ENCODE data around the gene MAP3K5. TPM values are rescaled to one million over a fixed set of nuclear protein-coding genes. Genes with fewer than 3 reads are reported as not detected.
A peak's percentile ranks its signal among the peaks of the same experiment; 100 is the strongest.

Gene MAP3K5
- polyA plus RNA-seq, 3 donors, result 9.6 to 12.0 (median 11.1) TPM

- no peak overlapping the region for H3K4me3 Mint-ChIP-seq
- H3K36me3 ChIP-seq (replicated peaks in 1 of 2; ENCODE audit: control insufficient read depth in 1 of 2, insufficient read depth in 2 of 2, low read length in 2 of 2), result peaks cover 44 to 75% of the 10 kb centered on the region in 2 donors
- H3K36me3 Mint-ChIP-seq, result peaks cover 51 to 54% of the 10 kb centered on the region in 2 donors
- peak overlapping the region in 1 of 7 donors; percentile 39 for H3K27ac Mint-ChIP-seq
- no peak overlapping the region for H2AFZ ChIP-seq (ENCODE audit: insufficient read depth, low read depth, low read length, poor library complexity, severe bottlenecking)
- peaks cover 5% of the 10 kb centered on the region for H4K20me1 ChIP-seq (ENCODE audit: insufficient read depth, low read length)
- TF ChIP-seq, protein P1, sequence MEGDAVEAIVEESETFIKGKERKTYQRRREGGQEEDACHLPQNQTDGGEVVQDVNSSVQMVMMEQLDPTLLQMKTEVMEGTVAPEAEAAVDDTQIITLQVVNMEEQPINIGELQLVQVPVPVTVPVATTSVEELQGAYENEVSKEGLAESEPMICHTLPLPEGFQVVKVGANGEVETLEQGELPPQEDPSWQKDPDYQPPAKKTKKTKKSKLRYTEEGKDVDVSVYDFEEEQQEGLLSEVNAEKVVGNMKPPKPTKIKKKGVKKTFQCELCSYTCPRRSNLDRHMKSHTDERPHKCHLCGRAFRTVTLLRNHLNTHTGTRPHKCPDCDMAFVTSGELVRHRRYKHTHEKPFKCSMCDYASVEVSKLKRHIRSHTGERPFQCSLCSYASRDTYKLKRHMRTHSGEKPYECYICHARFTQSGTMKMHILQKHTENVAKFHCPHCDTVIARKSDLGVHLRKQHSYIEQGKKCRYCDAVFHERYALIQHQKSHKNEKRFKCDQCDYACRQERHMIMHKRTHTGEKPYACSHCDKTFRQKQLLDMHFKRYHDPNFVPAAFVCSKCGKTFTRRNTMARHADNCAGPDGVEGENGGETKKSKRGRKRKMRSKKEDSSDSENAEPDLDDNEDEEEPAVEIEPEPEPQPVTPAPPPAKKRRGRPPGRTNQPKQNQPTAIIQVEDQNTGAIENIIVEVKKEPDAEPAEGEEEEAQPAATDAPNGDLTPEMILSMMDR (IDR thresholded peaks at IDR 0.05), result no peak
- no peaks in the 10 kb centered on the region for H3K9me3 ChIP-seq (replicated peaks in 1 of 2; ENCODE audit: control insufficient read depth in 1 of 2, insufficient read depth in 1 of 2, low read length in 2 of 2)
- H3K4me1 Mint-ChIP-seq, result no peaks in the 10 kb centered on the region
- no peak overlapping the region for H3K4me2 ChIP-seq (replicated peaks; ENCODE audit: extremely low read depth, low read length, poor library complexity, severe bottlenecking)
- intact Hi-C loops (cut with micrococcal nuclease), result no loop called here
- H3K4me3 ChIP-seq (replicated peaks in 1 of 3; ENCODE audit: low read depth in 2 of 3, low read length in 3 of 3), result no peak overlapping the region
- 91% methylated on average over 3 of the region's 4 CpGs for WGBS (ENCODE audit: insufficient coverage)
- DNase-seq, result no peak
- no peaks in the 10 kb centered on the region for H3K27me3 ChIP-seq (ENCODE audit: control insufficient read depth in 2 of 2, insufficient read depth in 2 of 2, low read length in 2 of 2)
- no peaks in the 10 kb centered on the region for H3K9me3 Mint-ChIP-seq
- H3K4me1 ChIP-seq (ENCODE audit: control insufficient read depth in 1 of 2, insufficient read depth in 2 of 2, low read length in 2 of 2), result no peaks in the 10 kb centered on the region
- no peak overlapping the region for H3K27ac ChIP-seq (ENCODE audit: low read depth in 1 of 2, low read length in 2 of 2)
- H3K79me2 ChIP-seq (ENCODE audit: insufficient read depth, low read length), result no peaks in the 10 kb centered on the region
- H3K9ac ChIP-seq (ENCODE audit: insufficient read depth, low read length, poor library complexity, severe bottlenecking), result no peak overlapping the region
- H3K27me3 Mint-ChIP-seq (ENCODE audit: low read depth in 3 of 3), result no peaks in the 10 kb centered on the region
Observed at GRCh38 chr6:136657666-136658065, 134.6 kb downstream of the MAP3K5 start.

- no CpG with 5 or more reads among the region's 1 CpG for WGBS (ENCODE audit: insufficient coverage)
- TF ChIP-seq, protein P1 (IDR thresholded peaks at IDR 0.05), result no peak
- Histone ChIP-seq H3K79me2 (ENCODE audit: insufficient read depth, low read length) (no peaks in the 10 kb centered on the region), H2AFZ (ENCODE audit: insufficient read depth, low read depth, low read length, poor library complexity, severe bottlenecking) (no peak overlapping the region), H3K27me3 (ENCODE audit: control insufficient read depth in 2 of 2, insufficient read depth in 2 of 2, low read length in 2 of 2) (no peaks in the 10 kb centered on the region), H4K20me1 (ENCODE audit: insufficient read depth, low read length) (peaks cover 5% of the 10 kb centered on the region), H3K4me2 (replicated peaks; ENCODE audit: extremely low read depth, low read length, poor library complexity, severe bottlenecking) (no peak overlapping the region), H3K36me3 (replicated peaks in 1 of 2; ENCODE audit: control insufficient read depth in 1 of 2, insufficient read depth in 2 of 2, low read length in 2 of 2) (peaks cover 58 to 86% of the 10 kb centered on the region in 2 donors), H3K27ac (ENCODE audit: low read depth in 1 of 2, low read length in 2 of 2) (no peak overlapping the region), H3K4me3 (replicated peaks in 1 of 3; ENCODE audit: low read depth in 2 of 3, low read length in 3 of 3) (no peak overlapping the region), H3K9me3 (replicated peaks in 1 of 2; ENCODE audit: control insufficient read depth in 1 of 2, insufficient read depth in 1 of 2, low read length in 2 of 2) (no peaks in the 10 kb centered on the region), H3K4me1 (ENCODE audit: control insufficient read depth in 1 of 2, insufficient read depth in 2 of 2, low read length in 2 of 2) (no peaks in the 10 kb centered on the region), H3K9ac (ENCODE audit: insufficient read depth, low read length, poor library complexity, severe bottlenecking) (no peak overlapping the region)
- Mint-ChIP-seq H3K4me1 (no peaks in the 10 kb centered on the region), H3K4me3 (no peak overlapping the region), H3K36me3 (peaks cover 56 to 65% of the 10 kb centered on the region in 2 donors), H3K9me3 (no peaks in the 10 kb centered on the region), H3K27ac (no peak overlapping the region), H3K27me3 (ENCODE audit: low read depth in 3 of 3) (no peaks in the 10 kb centered on the region)
- intact Hi-C loops (cut with micrococcal nuclease), result no loop called here
- DNase-seq, result no peak
Observed at GRCh38 chr6:136656121-136656520, 136.2 kb downstream of the MAP3K5 start.

Measured in CD14-positive monocyte (primary cell).